Effector memory CD8-positive, alpha-beta T cell (primary cell): ENCODE data around the gene UVRAG.
A peak's percentile ranks its signal among the peaks of the same experiment; 100 is the strongest.

Experiments
- ATAC-seq: fragments of 150-1000 bp; cut with Tn5 transposase; replicated peaks from 2 replicates; pipeline ENCODE4 v1.10.0; 2021; ENCODE audit warnings: mild to moderate bottlenecking, moderate library complexity
- DNase-seq, 3 experiments: peaks; one replicate each; pipeline ENCODE4 v3.0.0; 2021
- H3K27ac Mint-ChIP-seq, 2 donors: one replicate each; pipeline ENCODE4 v1.8.0; 2022; ENCODE audit warnings: mild to moderate bottlenecking in 2 of 2, mixed read lengths in 2 of 2, moderate library complexity in 2 of 2
- H3K27me3 Mint-ChIP-seq, 2 donors: one replicate each; pipeline ENCODE4 v1.8.0; 2022; ENCODE audit warnings: mixed read lengths in 2 of 2
- H3K36me3 Mint-ChIP-seq: one replicate; pipeline ENCODE4 v1.8.0; 2022; ENCODE audit warnings: mild to moderate bottlenecking, moderate library complexity, mixed read lengths; ENCODE audit not compliant: insufficient read depth
- H3K4me1 Mint-ChIP-seq, 2 donors: one replicate each; pipeline ENCODE4 v1.8.0; 2022; ENCODE audit warnings: low read depth in 2 of 2, mixed read lengths in 2 of 2
- H3K4me3 Mint-ChIP-seq, 2 donors: one replicate each; pipeline ENCODE4 v1.8.0; 2022; ENCODE audit warnings: mild to moderate bottlenecking in 2 of 2, mixed read lengths in 2 of 2, moderate library complexity in 2 of 2
- H3K9me3 Mint-ChIP-seq, 2 donors: one replicate each; pipeline ENCODE4 v1.8.0; 2022; ENCODE audit warnings: mixed read lengths in 2 of 2

The UVRAG gene

GRCh38 chr11:76124905-76125770, 310.1 kb downstream of the UVRAG start:
- no peak overlapping the region for H3K4me3 Mint-ChIP-seq
- ATAC-seq (no peak), DNase-seq (no peak)
- no peaks in the 10 kb centered on the region for H3K27me3 Mint-ChIP-seq
- no peaks in the 10 kb centered on the region for H3K36me3 Mint-ChIP-seq
- no peaks in the 10 kb centered on the region for H3K9me3 Mint-ChIP-seq
- no peak overlapping the region for H3K27ac Mint-ChIP-seq
- H3K4me1 Mint-ChIP-seq, result peaks cover 0 to 5% of the 10 kb centered on the region in 2 donors

- Mint-ChIP-seq H3K36me3 (peaks cover 9% of the 10 kb centered on the region), H3K4me3 (no peak overlapping the region), H3K27me3 (no peaks in the 10 kb centered on the region), H3K4me1 (peaks cover 2 to 16% of the 10 kb centered on the region in 2 donors), H3K9me3 (no peaks in the 10 kb centered on the region), H3K27ac (peak overlapping the region; percentile 0 to 12)
- no peak for ATAC-seq
- DNase-seq, result no peak
Measured at GRCh38 chr11:76129729-76130128, 314.7 kb downstream of the UVRAG start.

GRCh38 chr11:76131142-76131541, 316.1 kb downstream of the UVRAG start:
- H3K4me1 Mint-ChIP-seq, result peaks cover 2 to 16% of the 10 kb centered on the region in 2 donors
- ATAC-seq, result no peak
- no peak overlapping the region for H3K4me3 Mint-ChIP-seq

GRCh38 chr11:76131671-76132631, 316.9 kb downstream of the UVRAG start:
- DNase-seq (no peak), ATAC-seq (no peak)
- Mint-ChIP-seq H3K27ac (peak overlapping the region in 1 of 2 donors; percentile 22), H3K4me3 (no peak overlapping the region), H3K36me3 (peaks cover 14% of the 10 kb centered on the region), H3K4me1 (peaks cover 2 to 16% of the 10 kb centered on the region in 2 donors), H3K27me3 (no peaks in the 10 kb centered on the region), H3K9me3 (no peaks in the 10 kb centered on the region)

More at GRCh38 chr11:76131142-76131541, 316.1 kb downstream of the UVRAG start:
- no peak overlapping the region for H3K27ac Mint-ChIP-seq
- no peaks in the 10 kb centered on the region for H3K27me3 Mint-ChIP-seq
- H3K9me3 Mint-ChIP-seq, result no peaks in the 10 kb centered on the region
- H3K36me3 Mint-ChIP-seq, result peaks cover 9% of the 10 kb centered on the region
- DNase-seq, result no peak

- Mint-ChIP-seq H3K27ac (no peak overlapping the region), H3K4me3 (no peak overlapping the region), H3K9me3 (no peaks in the 10 kb centered on the region), H3K27me3 (no peaks in the 10 kb centered on the region), H3K36me3 (peaks cover 20% of the 10 kb centered on the region), H3K4me1 (peaks cover 2 to 16% of the 10 kb centered on the region in 2 donors)
- ATAC-seq (no peak), DNase-seq (no peak)
Measured at GRCh38 chr11:76134239-76134638, 319.2 kb downstream of the UVRAG start.

GRCh38 chr11:76135491-76135890, 320.5 kb downstream of the UVRAG start:
- ATAC-seq (no peak), DNase-seq (no peak)
- no peak overlapping the region for H3K27ac Mint-ChIP-seq
- H3K4me3 Mint-ChIP-seq, result no peak overlapping the region
- H3K9me3 Mint-ChIP-seq, result no peaks in the 10 kb centered on the region
- H3K36me3 Mint-ChIP-seq, result peaks cover 20% of the 10 kb centered on the region
- H3K27me3 Mint-ChIP-seq, result no peaks in the 10 kb centered on the region
- H3K4me1 Mint-ChIP-seq, result peaks cover 2 to 14% of the 10 kb centered on the region in 2 donors

GRCh38 chr11:76139314-76139713, 324.3 kb downstream of the UVRAG start:
- H3K4me3 Mint-ChIP-seq, result no peak overlapping the region
- no peaks in the 10 kb centered on the region for H3K27me3 Mint-ChIP-seq
- peak overlapping the region; percentile 24 to 60 for H3K27ac Mint-ChIP-seq
- H3K4me1 Mint-ChIP-seq, result peaks cover 0 to 3% of the 10 kb centered on the region in 2 donors
- no peak for ATAC-seq
- no peak for DNase-seq
- peaks cover 29% of the 10 kb centered on the region for H3K36me3 Mint-ChIP-seq
- H3K9me3 Mint-ChIP-seq, result no peaks in the 10 kb centered on the region

GRCh38 chr11:76140912-76141574, 326.0 kb downstream of the UVRAG start:
- no peak for ATAC-seq
- peaks cover 0 to 3% of the 10 kb centered on the region in 2 donors for H3K4me1 Mint-ChIP-seq
- H3K36me3 Mint-ChIP-seq, result peaks cover 29% of the 10 kb centered on the region
- H3K27ac Mint-ChIP-seq, result peak overlapping the region in 1 of 2 donors; percentile 60
- DNase-seq, result no peak
- H3K9me3 Mint-ChIP-seq, result no peaks in the 10 kb centered on the region
- H3K4me3 Mint-ChIP-seq, result no peak overlapping the region
- no peaks in the 10 kb centered on the region for H3K27me3 Mint-ChIP-seq

- no peak overlapping the region for H3K4me3 Mint-ChIP-seq
- no peaks in the 10 kb centered on the region for H3K9me3 Mint-ChIP-seq
- DNase-seq, result no peak
- peaks cover 29% of the 10 kb centered on the region for H3K36me3 Mint-ChIP-seq
- ATAC-seq, result no peak
- H3K27ac Mint-ChIP-seq, result no peak overlapping the region
- no peaks in the 10 kb centered on the region for H3K27me3 Mint-ChIP-seq
- peaks cover 0 to 3% of the 10 kb centered on the region in 2 donors for H3K4me1 Mint-ChIP-seq
Measured at GRCh38 chr11:76141901-76142588, 327.0 kb downstream of the UVRAG start.

- Mint-ChIP-seq H3K27me3 (no peaks in the 10 kb centered on the region), H3K4me1 (peaks cover 0 to 3% of the 10 kb centered on the region in 2 donors), H3K4me3 (no peak overlapping the region), H3K36me3 (peaks cover 24% of the 10 kb centered on the region), H3K9me3 (no peaks in the 10 kb centered on the region), H3K27ac (peak overlapping the region in 1 of 2 donors; percentile 73)
- DNase-seq (no peak), ATAC-seq (no peak)
Measured at GRCh38 chr11:76143274-76143673, 328.3 kb downstream of the UVRAG start.

GRCh38 chr11:76147106-76147740, 332.2 kb downstream of the UVRAG start:
- Mint-ChIP-seq H3K4me1 (peaks cover 10 to 12% of the 10 kb centered on the region in 2 donors), H3K36me3 (peaks cover 12% of the 10 kb centered on the region), H3K9me3 (no peaks in the 10 kb centered on the region), H3K27me3 (no peaks in the 10 kb centered on the region), H3K4me3 (no peak overlapping the region), H3K27ac (no peak overlapping the region)
- ATAC-seq, result no peak
- no peak for DNase-seq

GRCh38 chr11:76148231-76148630, 333.2 kb downstream of the UVRAG start:
- Mint-ChIP-seq H3K27me3 (no peaks in the 10 kb centered on the region), H3K4me3 (no peak overlapping the region), H3K9me3 (no peaks in the 10 kb centered on the region), H3K4me1 (peaks cover 20% of the 10 kb centered on the region in 2 donors), H3K36me3 (peaks cover 7% of the 10 kb centered on the region), H3K27ac (no peak overlapping the region)
- no peak for DNase-seq
- ATAC-seq, result no peak
